D721Med (cell line): ENCODE data around the gene RBM18.

ENCODE experiments used
- DNase-seq: peaks from one replicate; pipeline ENCODE4 v3.0.0; 2011; ENCODE audit warnings: low spot score; ENCODE audit not compliant: insufficient read length
- FAIRE-seq: peaks from 2 replicates; lab custom pipeline; 2011; peaks lifted over from hg19 to GRCh38; lab: Jason Lieb, UNC
- TF ChIP-seq, protein P1 (sequence below): IDR thresholded peaks from 2 replicates; pipeline ENCODE4 v1.5.1; 2012; ENCODE audit warnings: mild to moderate bottlenecking, control low read depth; ENCODE audit not compliant: insufficient read depth; ENCODE audit errors: missing control alignments

Gene RBM18

DNA sequence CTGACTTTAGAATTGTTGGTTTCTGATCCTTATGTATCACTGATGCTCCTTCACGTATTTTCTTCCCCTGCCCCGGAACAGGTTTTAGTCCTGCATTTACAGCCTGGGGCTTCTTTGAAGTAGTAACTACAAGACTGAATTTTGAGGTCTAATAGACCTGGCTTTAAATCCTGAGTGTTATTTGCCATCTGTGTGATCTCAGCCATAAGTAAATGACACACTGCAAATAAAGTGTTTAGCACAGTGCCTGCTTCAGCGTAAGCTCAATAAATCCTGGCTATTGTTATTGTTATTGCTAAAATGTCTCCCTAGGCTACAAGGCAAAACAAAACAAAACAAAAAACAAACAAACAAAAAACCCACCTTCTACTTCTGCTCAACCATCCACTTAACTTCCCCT lies 20.3 kb downstream of the RBM18 start:
- TF ChIP-seq, protein P1, sequence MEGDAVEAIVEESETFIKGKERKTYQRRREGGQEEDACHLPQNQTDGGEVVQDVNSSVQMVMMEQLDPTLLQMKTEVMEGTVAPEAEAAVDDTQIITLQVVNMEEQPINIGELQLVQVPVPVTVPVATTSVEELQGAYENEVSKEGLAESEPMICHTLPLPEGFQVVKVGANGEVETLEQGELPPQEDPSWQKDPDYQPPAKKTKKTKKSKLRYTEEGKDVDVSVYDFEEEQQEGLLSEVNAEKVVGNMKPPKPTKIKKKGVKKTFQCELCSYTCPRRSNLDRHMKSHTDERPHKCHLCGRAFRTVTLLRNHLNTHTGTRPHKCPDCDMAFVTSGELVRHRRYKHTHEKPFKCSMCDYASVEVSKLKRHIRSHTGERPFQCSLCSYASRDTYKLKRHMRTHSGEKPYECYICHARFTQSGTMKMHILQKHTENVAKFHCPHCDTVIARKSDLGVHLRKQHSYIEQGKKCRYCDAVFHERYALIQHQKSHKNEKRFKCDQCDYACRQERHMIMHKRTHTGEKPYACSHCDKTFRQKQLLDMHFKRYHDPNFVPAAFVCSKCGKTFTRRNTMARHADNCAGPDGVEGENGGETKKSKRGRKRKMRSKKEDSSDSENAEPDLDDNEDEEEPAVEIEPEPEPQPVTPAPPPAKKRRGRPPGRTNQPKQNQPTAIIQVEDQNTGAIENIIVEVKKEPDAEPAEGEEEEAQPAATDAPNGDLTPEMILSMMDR, result no peak
- DNase-seq (no peak), FAIRE-seq (no peak)

DNA sequence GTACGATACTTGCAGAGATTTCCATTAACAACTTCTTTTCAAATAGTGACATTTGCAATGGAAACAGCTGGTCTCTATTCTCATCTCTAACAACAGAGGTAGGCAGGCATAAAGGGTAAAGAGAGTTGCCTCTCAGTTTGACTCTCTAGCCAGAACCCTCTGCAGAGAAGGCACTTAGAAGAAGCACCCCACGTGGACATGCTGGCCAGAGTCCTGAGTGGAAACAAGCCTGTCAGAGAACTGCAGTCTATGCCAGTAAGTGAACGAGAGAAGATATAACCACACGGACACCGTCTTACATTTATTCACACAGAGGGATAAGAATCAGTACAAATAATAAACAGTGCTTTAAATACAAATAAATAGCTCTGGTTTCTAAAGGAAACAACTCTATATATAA lies 24.9 kb downstream of the RBM18 start:
- no peak for DNase-seq
- TF ChIP-seq, protein P1, result no peak
- FAIRE-seq, result no peak

DNA sequence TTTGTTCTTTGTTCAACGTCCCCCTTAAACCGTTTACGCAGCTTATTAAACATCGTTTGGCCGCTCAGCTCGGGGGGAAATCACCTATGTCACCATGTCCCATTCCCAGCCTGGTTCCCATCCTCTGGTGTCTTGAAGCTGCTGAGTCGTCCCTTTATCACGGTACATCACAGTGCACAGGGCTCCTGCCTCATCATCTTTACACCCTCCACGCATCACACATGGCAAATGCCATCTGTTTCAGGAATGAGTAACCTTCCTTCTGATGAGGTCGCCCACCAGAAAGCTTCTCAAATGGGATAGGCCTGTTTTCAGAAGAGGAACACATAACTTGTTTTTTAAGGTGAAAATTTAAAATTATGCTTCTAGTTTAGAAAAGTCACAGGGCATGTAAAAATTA lies 28.0 kb downstream of the RBM18 start:
- FAIRE-seq (no peak), DNase-seq (no peak)
- TF ChIP-seq, protein P1, result no peak

DNA sequence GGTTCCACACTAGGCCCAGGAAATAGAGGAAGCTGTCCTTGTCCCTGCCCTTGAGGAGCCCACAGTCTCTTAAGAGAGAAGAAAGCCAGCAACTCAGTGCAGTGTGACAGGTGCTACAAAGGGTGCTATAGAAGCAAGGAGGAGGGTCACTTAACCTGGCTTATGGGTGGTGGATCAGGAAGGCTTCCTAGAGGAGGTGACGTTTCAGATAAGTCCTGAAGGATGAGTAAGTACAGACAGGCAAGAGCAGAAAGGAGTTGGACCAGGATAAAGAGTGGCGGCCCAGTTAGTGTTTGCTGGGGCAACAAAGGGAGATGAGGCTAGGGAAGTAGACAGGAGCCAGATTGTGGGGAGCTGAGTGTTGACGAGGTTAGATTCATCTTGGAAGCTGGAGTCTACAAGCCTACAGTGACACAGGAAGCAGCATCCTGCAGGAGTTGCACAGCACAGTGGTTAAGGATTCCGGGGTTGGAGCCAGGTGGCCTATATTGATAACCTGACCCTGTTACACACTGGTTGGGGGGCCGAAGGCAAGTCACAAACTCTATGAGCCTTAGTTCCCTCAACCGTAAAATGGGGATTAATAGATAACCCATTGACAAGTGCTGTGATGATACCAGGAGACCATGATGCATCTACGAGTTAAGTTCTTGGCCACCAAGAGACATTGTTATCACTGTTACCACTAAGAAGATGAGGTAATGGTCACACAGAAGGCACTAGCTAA lies 30.5 kb downstream of the RBM18 start:
- no peak for DNase-seq
- TF ChIP-seq, protein P1, result no peak
- no peak for FAIRE-seq

DNA sequence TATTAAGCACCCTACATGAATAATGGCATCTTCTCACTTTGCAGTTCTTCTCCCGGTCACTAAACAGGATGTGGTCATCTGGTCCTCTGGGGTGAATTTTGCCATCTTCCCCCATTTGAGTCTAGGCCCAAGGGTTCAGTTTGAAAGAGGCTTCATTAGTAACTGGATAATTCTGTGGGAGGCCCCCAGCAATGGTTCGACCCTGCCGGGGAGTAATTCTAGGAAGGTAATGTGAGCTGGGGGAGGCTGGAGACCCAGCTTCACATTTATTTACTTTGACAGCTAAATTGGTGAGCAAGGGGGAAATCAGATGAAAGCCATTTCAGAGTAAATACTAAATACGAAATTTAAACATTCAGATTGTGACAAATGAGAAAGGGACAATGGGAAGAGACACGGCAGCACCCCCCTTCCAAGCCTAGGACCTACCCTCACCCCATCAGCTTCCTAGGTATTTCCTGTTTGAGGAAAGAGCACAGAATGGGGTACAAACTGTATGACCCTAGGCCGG lies 31.8 kb downstream of the RBM18 start:
- FAIRE-seq, result no peak
- TF ChIP-seq, protein P1, result no peak
- no peak for DNase-seq

DNA sequence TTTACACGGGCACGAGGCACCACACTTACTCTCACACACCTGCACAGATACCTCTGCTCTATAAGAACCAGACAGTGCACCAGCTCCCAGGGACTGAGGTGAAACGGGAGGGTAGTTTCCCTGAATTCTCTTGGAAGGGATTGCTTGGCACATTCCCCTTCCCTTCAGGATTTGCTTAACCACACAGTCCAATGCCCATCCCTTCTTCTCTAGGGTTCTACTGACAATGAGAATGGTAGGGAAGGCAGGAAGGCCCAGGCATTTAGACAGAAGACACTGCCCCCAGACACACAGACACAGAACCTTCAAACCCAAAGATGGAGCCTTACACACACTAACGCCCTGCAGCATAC lies 35.2 kb downstream of the RBM18 start:
- FAIRE-seq (no peak), DNase-seq (no peak)
- TF ChIP-seq, protein P1, result no peak
